Neural progenitor cell (in vitro differentiated cells): ENCODE measurements around the gene DMAC2L.

Source experiments
- CTCF ChIP-seq: fragments of 200-600 bp; sonication (generic); IDR thresholded peaks from 2 replicates; pipeline ENCODE4 v1.5.1; 2017; ENCODE audit warnings: antibody characterized with exemption, mild to moderate bottlenecking
- EZH2 ChIP-seq: fragments of 200-600 bp; sonication (generic); IDR thresholded peaks from 2 replicates; pipeline ENCODE4 v1.6.1; 2017; ENCODE audit warnings: antibody characterized with exemption, mild to moderate bottlenecking, moderate library complexity
- EZH2phosphoT487 ChIP-seq: fragments of 200-600 bp; sonication (generic); IDR thresholded peaks from 2 replicates; pipeline ENCODE4 v1.6.1; 2017; ENCODE audit warnings: antibody characterized with exemption

- TF ChIP-seq EZH2phosphoT487 (no peak), CTCF (peak; percentile 73), EZH2 (no peak)
These were observed 6.0 kb downstream of the DMAC2L start for GRCh38 chr14:50318031-50318626.
